Stimulated activated CD8-positive, alpha-beta memory T cell treated with anti-CD3 and anti-CD28 coated beads, Interleukin-15, amount 100 ng/mL, for 48 hours (primary cell): ENCODE results near the gene MCAM.

Source experiments
- DNase-seq, 2 donors: peaks; one replicate each; pipeline ENCODE4 v3.0.0-alpha.2; 2020; ENCODE audit warnings: low read depth in 2 of 2

The MCAM gene

DNA sequence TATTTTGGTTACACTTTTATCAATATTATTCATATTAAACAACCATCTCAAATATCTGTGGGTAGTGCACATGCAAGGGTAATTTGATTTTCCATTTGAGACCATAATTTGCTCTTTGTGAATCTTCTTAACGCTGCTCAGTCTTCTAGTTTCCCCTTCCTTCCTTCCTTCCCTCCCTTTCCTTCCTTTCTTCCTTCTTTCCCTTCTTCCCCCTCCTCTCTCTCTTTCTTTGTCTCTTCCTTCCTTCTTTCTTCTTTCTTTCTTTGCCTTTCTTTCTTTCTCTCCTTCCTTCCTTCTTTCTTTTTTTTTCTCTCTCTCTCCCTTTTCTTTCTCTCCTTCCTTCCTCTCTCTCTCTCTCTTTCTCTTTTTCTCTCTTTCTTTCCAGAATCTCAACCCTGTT lies 13.3 kb upstream of the MCAM start:
- no peak for DNase-seq

DNA sequence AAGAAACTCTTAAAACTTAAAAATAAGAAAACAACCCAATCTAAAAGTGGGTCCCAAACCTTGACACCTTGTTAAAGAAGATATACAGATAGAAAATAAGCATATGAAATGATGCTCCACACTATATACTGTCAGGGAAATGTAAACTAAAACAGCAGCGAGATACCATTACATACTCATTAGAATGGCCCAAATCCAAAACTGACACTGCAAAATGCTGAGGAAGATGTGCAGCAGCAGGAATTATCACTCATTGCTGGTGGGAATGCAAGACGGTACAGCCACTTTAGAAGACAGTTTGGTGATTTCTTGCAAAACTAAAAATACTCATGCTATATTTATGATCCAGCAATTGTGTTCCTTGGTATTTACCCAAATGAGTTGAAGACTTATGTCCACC lies 12.4 kb upstream of the MCAM start:
- no peak for DNase-seq

DNA sequence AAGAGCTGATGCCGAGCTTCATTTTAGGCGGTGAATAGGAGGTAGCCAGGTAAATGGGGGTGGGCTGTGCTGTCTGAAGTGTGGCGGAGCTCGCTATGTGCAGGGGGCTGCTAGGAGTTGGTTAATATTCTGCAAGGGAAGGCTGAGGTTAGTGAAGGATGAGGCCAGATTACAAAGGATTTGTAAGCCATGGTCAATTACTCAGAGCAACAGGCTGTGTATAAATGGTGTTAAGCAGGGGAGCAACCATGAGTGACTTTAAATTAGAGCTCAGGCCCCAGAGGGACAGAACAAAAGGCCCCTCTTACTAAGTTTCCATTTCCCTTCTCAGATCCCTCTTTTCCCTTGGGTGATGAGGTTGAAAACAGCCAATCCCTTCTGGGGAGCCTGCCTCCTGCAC lies 7.3 kb upstream of the MCAM start:
- no peak for DNase-seq

DNA sequence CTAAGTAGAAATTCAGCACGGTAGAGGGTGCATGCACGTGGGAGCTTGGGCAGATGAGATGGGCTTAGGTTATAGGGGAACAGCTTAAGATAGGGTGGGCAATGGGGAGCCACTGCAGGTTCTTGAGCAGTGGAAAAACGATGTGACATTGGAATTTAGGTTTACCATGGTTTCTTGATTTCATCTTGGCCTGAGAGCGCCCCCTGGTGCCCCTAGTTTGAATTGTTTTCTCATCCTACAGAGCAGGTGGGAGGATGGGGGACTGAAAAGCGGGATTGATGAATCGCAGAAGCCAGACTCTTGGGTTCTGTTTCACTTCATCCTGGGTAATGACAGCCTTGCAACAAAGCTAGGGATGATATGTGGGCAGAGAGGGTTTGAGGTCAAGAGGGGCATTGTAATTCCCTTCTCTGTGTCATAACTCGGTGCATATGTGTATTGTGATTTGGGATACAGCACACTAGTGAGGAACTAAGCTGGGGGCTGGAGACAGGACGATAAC lies 6.7 kb upstream of the MCAM start:
- peak in 1 of 2 donors; percentile 58 for DNase-seq

DNA sequence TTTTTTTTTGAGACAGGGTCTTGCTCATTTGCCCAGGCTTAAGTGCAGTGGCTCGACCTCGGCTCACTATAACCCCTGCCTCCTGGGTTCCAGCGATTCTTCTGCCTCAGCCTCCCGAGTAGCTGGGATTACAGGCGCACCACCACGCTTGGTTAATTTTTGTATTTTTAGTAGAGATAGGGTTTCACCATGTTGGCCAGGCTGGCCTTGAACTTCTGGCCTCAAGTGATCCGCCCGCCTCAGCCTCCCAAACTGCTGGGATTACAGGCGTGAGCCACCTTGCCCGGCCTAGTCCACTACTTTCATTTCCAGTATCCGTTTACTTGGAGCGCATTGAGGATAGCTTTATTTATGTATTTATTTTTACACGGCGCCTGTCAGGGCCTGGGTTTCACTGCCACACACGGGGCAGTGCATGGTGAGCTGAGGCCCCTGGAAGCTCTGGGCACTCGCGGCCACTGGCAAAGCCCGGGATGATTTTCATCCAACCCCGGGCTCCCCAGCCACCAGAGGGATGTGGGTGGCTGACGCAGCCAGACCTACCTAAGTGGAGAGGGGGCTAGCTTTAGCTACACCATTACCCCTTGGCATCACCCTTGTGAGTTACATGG lies 6.1 kb upstream of the MCAM start:
- no peak for DNase-seq

- DNase-seq, result no peak
These were observed 5.4 kb upstream of the MCAM start for GRCh38 chr11:119322360-119322739.

GRCh38 chr11:119320776-119321524 lies 4.0 kb upstream of the MCAM start:
- DNase-seq, result peak; percentile 45 to 47

DNA sequence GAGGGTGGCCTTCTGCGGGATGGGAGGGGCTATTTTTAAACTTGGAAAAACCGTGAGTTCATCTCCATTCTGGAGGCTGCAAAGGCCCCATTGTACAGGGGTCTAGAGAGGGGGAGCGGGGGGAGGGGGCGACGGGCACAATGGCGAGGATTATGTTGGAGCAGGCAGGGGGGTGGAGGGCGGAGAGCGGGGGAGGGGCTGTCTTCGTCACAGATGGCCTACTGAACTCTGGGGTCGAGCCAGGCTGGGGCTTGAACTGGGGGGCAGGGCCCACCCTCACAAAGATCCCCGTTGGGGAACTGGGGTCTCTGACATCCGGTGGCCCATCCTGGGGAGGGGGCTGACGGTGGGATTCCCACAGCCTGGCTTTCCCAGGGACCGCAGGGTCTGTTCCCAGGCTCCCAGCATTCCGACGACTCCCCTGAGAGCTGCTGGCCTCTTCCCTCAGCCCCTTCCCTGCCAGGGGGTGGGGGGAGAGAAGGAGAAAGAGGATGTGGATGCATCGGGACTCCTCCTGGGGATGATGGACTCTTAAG lies 3.4 kb upstream of the MCAM start:
- DNase-seq, result no peak

DNA sequence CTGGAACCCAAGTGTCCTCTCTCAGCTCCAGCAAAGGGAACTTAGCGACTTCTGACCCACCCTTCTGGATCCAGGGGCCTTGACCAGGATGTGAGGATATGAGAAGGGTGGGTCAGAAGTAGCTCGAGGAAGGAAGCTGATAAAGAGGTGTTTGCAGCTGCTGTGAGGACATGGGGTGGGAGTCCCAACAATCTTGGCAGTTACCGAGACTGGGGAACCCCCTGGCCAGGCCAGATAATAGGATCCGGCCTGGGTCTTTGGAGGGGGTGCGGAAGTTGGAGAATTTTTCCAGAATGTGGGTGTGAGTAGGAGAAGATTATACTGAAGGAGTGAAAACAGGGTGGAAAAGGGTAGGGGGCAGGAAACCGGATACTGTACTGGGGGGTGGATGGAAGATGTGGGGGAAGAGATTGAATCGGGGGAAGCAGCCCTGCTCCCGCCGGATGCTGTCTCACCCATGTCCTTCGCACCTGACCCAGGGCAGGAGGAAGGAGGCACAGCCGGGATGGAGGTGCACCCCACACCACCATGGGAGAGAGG lies 2.8 kb upstream of the MCAM start:
- DNase-seq, result no peak

DNA sequence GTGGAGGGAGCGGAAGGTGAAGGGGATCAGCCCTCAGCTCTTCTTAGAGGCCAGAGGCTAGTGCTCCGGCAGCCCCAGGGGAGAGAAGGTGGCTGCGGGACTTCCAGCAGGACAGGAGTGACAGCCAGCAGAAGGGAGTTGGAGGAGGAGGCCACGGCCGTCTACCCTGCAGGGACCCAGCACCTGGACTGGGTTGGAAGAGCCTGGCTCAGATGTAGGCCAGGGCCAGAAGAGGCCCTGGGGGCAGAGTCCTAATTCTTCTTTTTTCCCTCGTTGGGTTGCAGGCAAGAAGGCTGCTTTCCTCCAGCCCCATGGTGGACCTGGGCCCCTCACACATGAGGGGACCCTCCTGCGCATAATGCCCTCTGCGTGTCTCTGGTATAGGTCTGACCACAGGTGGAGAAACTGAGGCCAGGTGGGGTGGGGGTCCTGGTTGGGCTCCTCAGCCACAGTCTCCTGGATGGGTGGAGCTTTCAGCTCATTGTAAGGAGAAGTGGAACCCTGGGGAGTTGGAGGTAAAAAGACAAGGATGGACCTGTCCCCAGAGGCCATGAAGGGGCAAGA lies 2.3 kb upstream of the MCAM start:
- no peak for DNase-seq

- DNase-seq, result no peak
These were observed 1.6 kb upstream of the MCAM start for GRCh38 chr11:119318240-119319135.

GRCh38 chr11:119317592-119318239 lies 786 bp upstream of the MCAM start:
- no peak for DNase-seq

DNA sequence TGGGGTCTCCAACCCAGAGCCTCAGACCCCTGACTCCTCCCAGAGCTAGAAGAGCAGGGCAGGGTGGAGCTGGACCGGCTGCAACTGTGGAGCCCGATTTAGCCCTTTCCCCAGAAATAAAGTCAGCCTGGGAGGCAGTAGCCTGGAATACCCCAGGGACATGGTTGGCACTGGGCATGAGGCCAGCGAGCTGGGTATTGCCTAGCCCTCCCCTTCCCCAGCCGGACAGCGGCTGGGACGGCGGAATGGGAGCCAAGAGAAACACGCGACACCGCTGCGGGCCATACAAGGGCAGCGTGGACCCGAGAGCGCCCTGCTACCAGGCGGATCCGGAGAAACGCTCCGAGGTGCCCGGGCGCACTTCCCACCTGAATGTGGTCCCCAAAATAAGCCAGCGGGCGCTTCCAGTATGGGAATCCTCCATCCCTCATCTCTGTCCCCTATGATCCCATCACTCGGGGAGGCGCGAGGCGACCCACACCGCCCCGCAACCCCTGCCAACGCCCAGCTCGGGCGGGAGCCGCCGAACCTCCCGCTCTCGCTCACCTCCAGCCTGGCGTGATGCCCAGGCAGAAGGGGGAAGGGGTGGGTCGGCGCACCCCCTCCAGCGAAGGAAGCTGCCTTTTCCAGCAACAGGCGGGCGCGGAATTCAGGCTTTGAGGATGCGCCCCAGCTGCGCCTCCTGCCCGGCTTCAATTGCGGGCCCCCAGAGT lies 758 bp downstream of the MCAM start:
- DNase-seq, result no peak

GRCh38 chr11:119315131-119316015 lies 1.6 kb downstream of the MCAM start:
- no peak for DNase-seq

- DNase-seq, result no peak
These were observed 2.2 kb downstream of the MCAM start for GRCh38 chr11:119314726-119315125.

DNA sequence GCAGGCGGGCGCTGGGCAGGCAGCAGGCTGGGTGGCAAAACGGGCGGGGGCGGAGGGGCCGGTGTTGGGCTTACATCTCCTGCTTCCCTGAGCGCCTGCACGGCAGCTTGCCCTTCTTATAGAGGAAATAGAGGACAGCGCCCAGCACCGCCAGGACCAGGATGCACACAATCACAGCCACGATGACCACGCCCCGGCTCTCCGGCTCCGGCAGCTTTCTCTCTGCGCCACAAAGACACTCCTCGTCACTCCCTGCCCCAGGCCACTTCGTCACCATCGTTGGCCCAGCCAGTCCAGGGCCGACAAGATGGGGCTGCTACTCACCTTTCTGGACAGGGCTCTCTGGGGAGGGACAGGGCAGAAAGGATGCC lies 6.3 kb downstream of the MCAM start:
- DNase-seq, result no peak

GRCh38 chr11:119309953-119310681 lies 6.8 kb downstream of the MCAM start:
- DNase-seq, result no peak

- DNase-seq, result no peak
These were observed 7.5 kb downstream of the MCAM start for GRCh38 chr11:119309411-119309810.

- no peak for DNase-seq
These were observed 9.0 kb downstream of the MCAM start for GRCh38 chr11:119307974-119308373.
